Stimulated activated CD8-positive, alpha-beta memory T cell treated with anti-CD3 and anti-CD28 coated beads, Interleukin-2, amount 100 ng/mL, for 48 hours (primary cell): ENCODE measurements around the gene EEF1AKMT4.

Source experiments
- DNase-seq, 2 donors: peaks; one replicate each; pipeline ENCODE4 v3.0.0-alpha.2; 2020; ENCODE audit warnings: low read depth in 2 of 2

Gene EEF1AKMT4

GRCh38 chr3:184298759-184299487, 49.5 kb downstream of the EEF1AKMT4 start, which contains the start of gene PSMD2:
Gene PSMD2, plus strand, starts transcription at chr3:184299241. Its CDS starts 26 bp downstream, at chr3:184299267.
- peak; percentile 98 for DNase-seq

DNA sequence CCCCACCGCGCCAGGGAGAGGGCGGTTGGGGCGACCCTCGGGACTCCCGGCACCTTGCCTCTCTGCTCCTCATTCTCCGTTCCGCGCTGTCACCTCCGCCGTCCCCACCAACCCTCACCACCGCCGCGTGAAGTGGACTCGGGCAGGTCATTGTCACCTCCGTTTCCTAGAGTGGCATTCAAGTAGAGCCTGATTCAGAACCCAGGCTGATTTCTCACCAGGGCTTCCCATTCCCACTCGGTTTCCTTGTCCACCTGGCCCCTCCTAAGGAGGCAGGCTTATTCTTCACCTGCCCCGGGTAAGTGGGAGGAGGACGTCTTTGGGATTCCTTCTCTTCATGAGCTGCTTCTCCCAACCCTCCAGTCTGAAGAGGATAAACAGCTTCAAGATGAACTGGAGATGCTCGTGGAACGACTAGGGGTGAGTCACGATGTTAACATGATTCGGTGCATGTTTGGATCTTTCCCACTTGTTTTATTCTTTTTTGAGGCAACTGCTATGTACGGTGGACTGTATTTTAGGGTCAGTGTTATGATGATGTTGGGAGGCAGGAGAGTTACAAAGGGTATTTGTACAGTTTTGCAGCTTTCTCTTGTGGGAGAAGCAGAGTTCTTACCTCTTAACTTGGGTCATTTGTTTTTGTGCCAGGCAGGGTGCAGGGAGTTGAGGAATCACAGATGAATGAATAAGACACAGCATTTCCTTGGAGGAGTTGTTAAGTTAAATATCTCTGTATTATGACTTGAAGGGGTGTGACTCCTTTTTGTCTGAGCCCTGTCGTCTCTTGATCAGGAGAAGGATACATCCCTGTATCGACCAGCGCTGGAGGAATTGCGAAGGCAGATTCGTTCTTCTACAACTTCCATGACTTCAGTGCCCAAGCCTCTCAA, 50.3 kb downstream of the EEF1AKMT4 start:
- DNase-seq = no peak

- DNase-seq = no peak
Observed at GRCh38 chr3:184300378-184300720, 50.9 kb downstream of the EEF1AKMT4 start.

DNA sequence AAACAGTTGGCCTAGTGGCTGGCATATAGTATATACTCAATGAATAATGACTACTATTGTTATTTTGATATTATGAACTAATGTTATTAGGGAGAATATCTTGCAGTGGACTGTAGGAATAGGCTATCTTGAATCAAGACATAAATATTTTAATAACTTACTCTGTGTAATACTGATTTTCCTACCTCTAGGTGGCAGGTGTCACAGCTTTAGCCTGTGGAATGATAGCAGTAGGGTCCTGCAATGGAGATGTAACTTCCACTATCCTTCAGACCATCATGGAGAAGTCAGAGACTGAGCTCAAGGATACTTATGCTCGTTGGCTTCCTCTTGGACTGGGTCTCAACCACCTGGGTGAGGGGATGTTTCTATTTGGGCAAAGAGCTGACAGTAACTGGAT, 56.1 kb downstream of the EEF1AKMT4 start:
- DNase-seq = no peak

DNA sequence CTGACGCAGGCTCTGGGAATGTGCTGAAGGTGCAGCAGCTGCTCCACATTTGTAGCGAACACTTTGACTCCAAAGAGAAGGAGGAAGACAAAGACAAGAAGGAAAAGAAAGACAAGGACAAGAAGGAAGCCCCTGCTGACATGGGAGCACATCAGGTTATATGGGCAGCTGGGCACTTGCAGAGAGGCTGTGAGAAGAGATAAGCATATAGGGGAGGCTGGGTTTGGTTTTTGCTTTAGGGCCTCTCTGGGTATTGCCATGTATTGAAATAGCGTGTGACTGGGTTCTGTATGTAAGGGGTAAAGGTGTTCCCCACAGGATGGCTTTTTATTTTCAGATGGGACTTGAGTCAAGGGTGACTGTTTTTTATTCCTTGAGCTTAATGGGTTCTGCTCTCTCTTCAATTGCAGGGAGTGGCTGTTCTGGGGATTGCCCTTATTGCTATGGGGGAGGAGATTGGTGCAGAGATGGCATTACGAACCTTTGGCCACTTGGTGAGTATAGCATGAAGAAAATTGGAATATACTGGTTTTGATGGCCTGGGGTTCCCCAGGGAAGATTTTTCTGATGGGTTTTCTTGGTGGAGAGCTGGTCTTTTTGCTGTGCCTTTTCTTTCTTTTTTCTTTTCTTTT, 57.0 kb downstream of the EEF1AKMT4 start:
- no peak for DNase-seq

DNA sequence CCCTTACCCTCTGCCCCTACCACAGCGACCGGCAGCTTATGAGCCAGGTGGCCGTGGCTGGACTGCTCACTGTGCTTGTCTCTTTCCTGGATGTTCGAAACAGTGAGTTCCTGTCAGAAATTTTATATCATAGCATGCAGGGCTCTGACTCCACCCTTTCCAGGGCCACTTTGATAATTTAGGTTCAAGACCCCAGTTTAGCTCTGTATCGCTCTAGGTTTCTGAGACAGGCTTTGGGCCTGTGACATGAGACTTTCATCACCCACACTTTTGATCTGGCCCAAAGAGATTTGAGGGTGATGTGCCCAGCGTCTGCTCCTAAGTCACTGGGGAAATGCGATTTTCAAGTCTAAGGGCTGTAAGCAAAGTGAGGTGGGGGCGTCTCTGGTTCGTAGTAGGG, 58.4 kb downstream of the EEF1AKMT4 start:
- no peak for DNase-seq
